Small intestine (tissue), 7 donors: ENCODE measurements around the gene ATP8B3. TPM values are rescaled to one million over a fixed set of nuclear protein-coding genes. Genes with fewer than 3 reads are reported as not detected.
"Not testable (repeated sequence)": the region's sequence is repeated elsewhere in the genome, so short reads cannot be mapped to it uniquely, and the experiment has no call there.

Experiments
- DNase-seq, 2 donors: peaks; one replicate each; pipeline versions ENCODE4 v3.0.0 to v3.0.0-alpha.2; 2013
- FAIRE-seq: peaks from 2 replicates; lab custom pipeline; 2012; peaks lifted over from hg19 to GRCh38; lab: Jason Lieb, UNC
- H3K27ac ChIP-seq, 3 donors: one replicate each; pipeline ENCODE4 v1.5.1; 2013; ENCODE audit warnings: low read length in 2 of 3, mild to moderate bottlenecking in 2 of 3, control low read depth in 1 of 3, inconsistent platforms in 1 of 3, low read depth in 1 of 3, moderate library complexity in 1 of 3
- H3K27me3 ChIP-seq, 3 donors: one replicate each; pipeline ENCODE4 v1.6.1; 2013; ENCODE audit warnings: low read length in 3 of 3, inconsistent platforms in 1 of 3; ENCODE audit not compliant: control insufficient read depth in 3 of 3, insufficient read depth in 3 of 3
- H3K36me3 ChIP-seq, 3 donors: one replicate each; pipeline ENCODE4 v1.6.1; 2013; ENCODE audit warnings: low read length in 3 of 3, inconsistent platforms in 1 of 3, low read depth in 1 of 3, mild to moderate bottlenecking in 1 of 3, moderate library complexity in 1 of 3; ENCODE audit not compliant: control insufficient read depth in 3 of 3, insufficient read depth in 2 of 3
- H3K4me1 ChIP-seq, 3 donors: one replicate each; pipeline ENCODE4 v1.6.1; 2013; ENCODE audit warnings: low read length in 2 of 3, inconsistent platforms in 1 of 3, low read depth in 1 of 3, mild to moderate bottlenecking in 1 of 3, moderate library complexity in 1 of 3; ENCODE audit not compliant: control insufficient read depth in 3 of 3, insufficient read depth in 2 of 3
- H3K4me3 ChIP-seq, 3 donors: one replicate each; pipeline ENCODE4 v1.5.1; 2013; ENCODE audit warnings: low read length in 3 of 3, control low read depth in 1 of 3, inconsistent platforms in 1 of 3, low read depth in 1 of 3, mild to moderate bottlenecking in 1 of 3, moderate library complexity in 1 of 3
- H3K9me3 ChIP-seq, 2 donors: one replicate each; pipeline ENCODE4 v1.6.1; 2013; ENCODE audit warnings: low read depth in 1 of 2, low read length in 1 of 2; ENCODE audit not compliant: control insufficient read depth in 2 of 2, insufficient read depth in 1 of 2
- WGBS, 3 donors: extraction: QIAGEN DNeasy Blood & Tissue Kit; methylation state at CpG; one replicate each; pipeline ENCODE4 v1.1.7; 2013; 5-methylcytosine and 5-hydroxymethylcytosine counted together
- polyA plus RNA-seq, 4 donors: library from polyadenylated mRNA; stranded (reverse) in 3 of 4; unstranded in 1 of 4; fragments of 200-250 nt in 3 of 4; fragments of 120-200 nt in 1 of 4; gene quantifications; one replicate each; pipeline versions ENCODE4 v1.2.1 to v1.2.3, GENCODE V29; 2013
- donor health status: healthy with polysubstance abuse.
- donor health status: control.
- donor health status: control.
- donor health status: Bipolar disorder and iron deficiency.
- donor health status: healthy.

The ATP8B3 gene
- polyA plus RNA-seq, 4 donors = 0.45 to 0.52 (median 0.47) TPM; not detected in 1

DNA sequence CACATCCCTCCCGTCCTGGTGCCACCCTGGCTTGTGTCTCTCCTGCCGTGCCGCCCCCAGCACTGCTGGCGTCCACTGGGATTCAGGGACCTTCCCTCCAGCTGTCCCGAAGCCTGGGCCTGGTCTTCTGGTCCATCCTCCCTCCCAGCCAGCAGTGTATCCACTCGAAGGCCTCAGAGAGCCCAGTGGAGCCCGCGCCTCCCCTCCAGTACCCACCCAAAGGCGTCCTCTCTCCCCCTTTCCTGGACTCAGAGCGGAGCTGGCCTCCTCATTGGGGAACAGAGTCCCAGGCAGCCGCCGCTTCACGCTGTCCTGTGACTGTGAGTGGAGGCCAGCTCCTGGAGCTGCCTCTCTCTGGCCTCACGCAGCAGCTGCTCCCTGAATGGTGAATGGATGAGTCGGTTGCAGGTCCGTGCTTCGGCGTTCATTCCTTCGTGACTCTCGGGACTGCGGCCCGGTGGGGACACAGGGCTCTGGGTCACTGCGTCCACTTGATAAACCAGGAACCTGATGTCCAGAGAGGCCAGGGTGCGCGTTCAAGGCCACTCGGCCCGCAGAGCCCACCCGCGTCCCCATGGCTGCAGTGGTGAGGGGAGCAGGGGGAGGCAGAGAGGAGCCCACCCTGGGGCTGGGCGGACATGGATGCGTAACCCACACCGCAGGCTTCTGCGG is 46.7 kb downstream of the ATP8B3 start:
- peaks cover 0 to 4% of the 10 kb centered on the region in 2 donors for H3K9me3 ChIP-seq
- no peak for FAIRE-seq
- 12 to 21% (median 19%) methylated on average over 32 to 33 of the region's 33 CpGs for WGBS, 3 donors

DNA sequence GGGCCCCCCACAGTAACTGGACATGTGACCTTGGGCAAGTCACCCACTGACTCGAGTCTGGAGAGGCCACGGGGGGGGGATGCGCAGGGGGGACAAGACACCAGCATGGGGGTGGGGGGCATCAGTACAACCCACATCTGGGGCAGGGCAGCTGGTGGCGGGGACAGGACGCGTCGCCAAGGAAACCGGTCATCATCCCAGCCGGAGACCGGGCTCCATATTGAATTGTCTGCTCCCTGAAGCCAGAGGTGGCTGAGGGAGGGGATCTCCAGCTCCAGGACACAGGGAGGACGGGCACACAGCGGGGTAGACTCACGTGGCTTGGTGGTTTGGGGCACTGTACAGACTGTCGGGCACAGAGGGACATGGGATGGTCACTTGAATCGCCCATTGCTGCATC is 47.3 kb downstream of the ATP8B3 start:
- no peak for FAIRE-seq
- WGBS, 3 donors = 10 to 17% (median 11%) methylated on average over 12 to 15 of the region's 15 CpGs
- H3K27me3 ChIP-seq = peaks cover 27 to 98% (median 68%) of the 10 kb centered on the region in 3 donors

More for the DNA sequence above, 46.7 kb downstream of the ATP8B3 start:
- Histone ChIP-seq H3K4me1 (no peaks in the 10 kb centered on the region), H3K27me3 (peaks cover 27 to 98% (median 63%) of the 10 kb centered on the region in 3 donors), H3K27ac (no peak overlapping the region), H3K36me3 (no peaks in the 10 kb centered on the region), H3K4me3 (no peak overlapping the region)
- DNase-seq = no peak

DNA sequence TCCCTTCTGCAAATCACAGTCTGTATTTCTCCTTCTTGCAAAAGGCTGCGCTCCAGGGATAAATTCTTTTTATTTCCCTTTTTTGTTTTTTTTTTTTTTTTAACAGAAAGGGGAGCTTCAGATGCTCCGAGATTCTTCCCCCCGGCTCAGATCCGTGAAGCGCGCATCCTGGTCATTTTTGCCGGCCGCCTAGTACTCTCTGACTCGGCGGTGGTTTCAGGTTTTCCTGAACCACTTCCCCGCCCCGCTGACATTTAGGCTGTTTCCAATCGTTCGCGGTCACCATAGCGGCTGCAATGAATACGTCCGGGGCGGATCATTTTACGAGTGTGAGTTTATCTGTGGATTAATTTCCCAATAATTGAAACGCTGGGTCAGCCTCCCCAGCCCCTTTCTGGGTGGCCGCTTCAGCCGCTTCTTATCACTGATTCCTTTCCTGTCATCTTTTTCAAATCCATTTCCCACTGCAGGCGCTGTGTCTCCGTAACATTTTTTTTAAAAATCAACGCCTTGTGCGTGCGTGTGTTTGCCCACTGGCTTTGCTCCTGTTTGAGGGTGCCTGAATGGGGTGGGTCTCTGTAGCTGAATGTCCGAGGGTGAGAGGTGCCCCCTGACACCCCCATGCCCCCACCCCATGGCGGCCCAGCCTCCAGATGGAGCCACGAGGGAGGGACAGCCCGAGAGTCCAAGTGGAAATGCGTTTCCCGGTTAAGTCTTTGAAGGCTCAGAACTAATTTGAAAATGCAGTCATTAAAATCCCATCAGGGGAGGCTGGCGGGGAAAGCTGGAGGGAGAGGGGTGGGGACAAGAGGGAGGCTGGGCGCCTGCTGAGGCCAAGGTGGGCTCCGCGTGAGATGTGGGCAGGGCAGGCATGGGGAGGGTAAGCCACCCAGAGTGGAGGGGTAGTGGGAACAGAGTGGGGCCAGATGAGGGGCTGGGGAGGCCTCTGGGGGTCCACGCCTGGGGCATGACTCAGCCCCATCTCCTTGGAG is 48.1 kb downstream of the ATP8B3 start:
- FAIRE-seq = no peak
- 9 to 15% (median 10%) methylated on average over 38 to 39 of the region's 39 CpGs for whole genome bisulfite sequencing, 3 donors
- Histone ChIP-seq H3K4me1 (no peaks in the 10 kb centered on the region), H3K27ac (no peak overlapping the region), H3K9me3 (no peaks in the 10 kb centered on the region), H3K4me3 (no peak overlapping the region), H3K27me3 (peaks cover 27 to 98% (median 64%) of the 10 kb centered on the region in 3 donors), H3K36me3 (no peaks in the 10 kb centered on the region)
- no peak for DNase-seq

More for the DNA sequence above, 47.3 kb downstream of the ATP8B3 start:
- no peak overlapping the region for H3K27ac ChIP-seq
- no peak for DNase-seq
- no peaks in the 10 kb centered on the region for H3K36me3 ChIP-seq
- H3K9me3 ChIP-seq = no peaks in the 10 kb centered on the region
- H3K4me3 ChIP-seq = no peak overlapping the region
- H3K4me1 ChIP-seq = no peaks in the 10 kb centered on the region

DNA sequence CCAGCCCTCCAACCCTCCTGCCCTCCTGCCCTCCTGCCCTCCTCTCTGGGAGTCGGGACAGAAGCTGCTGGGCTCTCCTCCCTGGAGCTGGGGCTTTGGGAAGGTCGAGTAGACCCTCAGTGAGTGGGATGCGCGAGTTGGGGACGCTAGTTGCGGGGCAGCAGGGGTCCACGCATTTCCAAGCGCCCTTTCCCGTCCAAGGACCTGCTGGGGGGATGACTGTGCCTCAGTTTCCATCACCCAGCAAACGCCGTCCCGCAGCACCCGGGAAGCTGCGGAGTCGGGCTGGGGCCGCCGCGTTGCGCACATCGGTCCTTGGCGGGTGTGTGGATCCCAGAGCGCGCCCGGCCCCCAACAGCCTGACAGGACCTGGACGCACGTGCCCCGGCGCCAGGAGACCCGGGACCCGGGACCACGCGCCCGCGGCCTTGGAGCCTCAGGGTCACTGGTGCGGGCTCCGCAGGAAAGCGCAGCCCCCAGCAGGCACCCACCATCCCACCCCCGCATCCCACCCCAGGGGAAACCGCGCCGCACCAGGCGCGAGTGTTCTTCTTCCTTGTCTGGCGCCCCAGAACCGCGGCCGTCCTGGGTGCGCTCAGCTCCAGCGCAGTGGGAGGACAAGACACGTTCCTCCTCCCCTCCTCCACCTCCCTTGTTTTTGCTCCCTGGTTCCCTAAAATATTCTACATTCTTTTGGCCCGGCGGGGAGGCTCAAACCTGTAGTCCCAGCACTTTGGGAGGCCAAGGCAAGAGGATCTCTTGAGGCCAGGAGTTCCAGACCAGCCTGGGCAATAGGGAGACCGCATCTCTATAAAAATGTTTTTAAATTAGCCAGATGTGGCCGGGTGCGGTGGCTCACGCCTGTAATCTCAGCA is 49.6 kb downstream of the ATP8B3 start:
- DNase-seq (no peak), FAIRE-seq (no peak)
- WGBS, 3 donors = 7 to 13% (median 9%) methylated on average over 48 to 56 of the region's 56 CpGs
- H3K27me3 ChIP-seq = peaks cover 27 to 97% (median 64%) of the 10 kb centered on the region in 3 donors
- no peak overlapping the region for H3K27ac ChIP-seq
- H3K4me1 ChIP-seq = no peaks in the 10 kb centered on the region
- H3K36me3 ChIP-seq = no peaks in the 10 kb centered on the region
- no peaks in the 10 kb centered on the region for H3K9me3 ChIP-seq
- no peak overlapping the region for H3K4me3 ChIP-seq

DNA sequence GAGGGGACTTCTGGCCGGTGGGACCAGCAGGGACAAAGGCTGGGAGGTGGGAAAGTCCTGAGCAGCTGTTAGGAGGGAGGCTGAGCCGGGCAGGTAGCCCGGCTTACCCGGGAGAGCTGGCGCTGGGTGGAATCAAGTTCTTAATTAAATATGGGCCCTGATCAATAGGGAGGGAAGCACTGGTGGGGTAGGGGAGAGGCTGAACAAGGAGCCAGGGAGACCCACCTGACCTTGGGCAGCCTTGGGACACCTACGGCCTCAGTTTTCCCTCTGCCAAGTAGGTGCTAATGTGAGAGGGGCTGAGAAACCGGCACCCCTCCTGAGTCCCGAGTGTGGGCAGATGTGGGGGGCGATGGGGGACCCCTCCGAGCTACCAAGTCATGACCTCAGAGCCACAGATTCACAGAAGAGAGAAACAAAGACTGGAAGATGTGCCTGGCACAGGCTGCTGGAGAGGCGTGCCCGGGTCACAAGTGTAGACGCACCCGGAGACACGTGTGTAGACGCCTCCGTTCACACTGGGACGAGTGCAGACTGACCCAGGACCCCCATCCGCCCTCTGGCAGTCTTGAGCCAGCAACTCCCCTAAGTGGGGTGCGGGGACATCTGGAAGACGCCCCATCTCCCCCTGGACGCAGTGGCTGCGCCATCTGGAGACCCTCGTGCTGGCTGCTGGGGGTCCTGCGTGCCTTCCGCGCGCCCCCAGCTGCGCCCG is 50.4 kb downstream of the ATP8B3 start:
- peaks cover 31 to 97% (median 66%) of the 10 kb centered on the region in 3 donors for H3K27me3 ChIP-seq
- 6 to 8% (median 7%) methylated on average over 30 of the region's 30 CpGs for WGBS, 3 donors
- DNase-seq (no peak), FAIRE-seq (no peak)
- H3K36me3 ChIP-seq = no peaks in the 10 kb centered on the region
- no peak overlapping the region for H3K4me3 ChIP-seq
- H3K4me1 ChIP-seq = no peaks in the 10 kb centered on the region
- H3K27ac ChIP-seq = no peak overlapping the region
- H3K9me3 ChIP-seq = no peaks in the 10 kb centered on the region

DNA sequence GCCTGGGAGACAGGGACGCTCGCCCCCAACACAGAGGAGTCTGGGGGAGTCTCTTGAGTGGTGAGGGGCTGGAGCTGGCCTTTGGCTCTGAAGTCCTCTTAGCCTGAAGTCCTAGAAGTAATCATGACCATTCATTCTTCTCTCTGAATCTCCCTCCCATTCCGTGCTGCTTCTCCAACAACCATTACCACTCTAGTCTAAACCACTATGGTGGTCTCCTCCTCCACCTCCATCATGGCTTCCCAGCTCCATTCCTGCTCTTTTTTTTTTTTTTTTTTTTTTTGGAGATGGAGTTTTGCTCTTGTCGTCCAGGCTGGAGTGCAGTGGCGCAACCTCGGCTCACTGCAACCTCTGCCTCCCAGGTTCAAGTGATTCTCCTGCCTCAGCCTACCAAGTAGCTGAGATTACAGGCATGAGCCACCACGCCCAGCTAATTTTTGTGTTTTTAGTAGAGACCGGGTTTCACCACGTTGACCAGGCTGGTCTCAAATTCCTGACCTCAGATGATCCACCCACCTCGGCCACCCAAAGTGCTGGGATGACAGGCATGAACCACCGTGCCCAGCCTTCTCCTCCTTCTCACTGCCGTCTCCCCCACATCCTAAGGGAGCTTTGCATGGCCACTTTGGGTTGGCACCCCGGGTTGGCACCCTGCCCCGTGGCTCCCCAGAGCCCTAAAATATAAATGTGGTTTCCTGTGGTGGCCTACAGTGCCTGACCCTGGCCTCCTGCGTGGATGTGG is 51.1 kb downstream of the ATP8B3 start:
- H3K9me3 ChIP-seq, FAIRE-seq, H3K4me1 ChIP-seq, H3K36me3 ChIP-seq, H3K27ac ChIP-seq, H3K4me3 ChIP-seq, DNase-seq: not testable (repeated sequence)
- peaks cover 25 to 97% (median 64%) of the 10 kb centered on the region in 3 donors for H3K27me3 ChIP-seq
- WGBS, 3 donors = 11 to 18% (median 16%) methylated on average over 13 to 15 of the region's 15 CpGs

DNA sequence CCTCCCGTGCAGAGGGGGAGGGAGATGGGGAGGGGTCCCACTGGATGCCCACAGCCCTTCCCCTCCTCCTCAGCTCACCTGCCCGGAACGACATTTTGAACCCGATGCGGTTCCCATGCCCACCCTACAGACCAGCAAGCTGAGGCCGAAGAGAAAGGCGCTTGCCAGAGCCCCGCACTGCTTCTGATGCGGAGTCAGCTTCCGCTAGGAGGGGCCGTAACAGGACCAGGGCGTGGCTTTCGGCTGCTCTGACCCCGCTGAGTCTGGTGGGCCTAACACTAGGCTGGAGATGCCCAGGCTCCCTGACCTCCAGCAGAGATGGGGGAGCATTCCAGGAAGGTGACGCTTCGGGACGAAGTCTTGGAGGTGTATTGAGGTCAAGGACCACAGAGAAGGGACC is 52.1 kb downstream of the ATP8B3 start:
- H3K4me3 ChIP-seq = no peak overlapping the region
- DNase-seq (no peak), FAIRE-seq (no peak)
- H3K27ac ChIP-seq = no peak overlapping the region
- 7 to 9% (median 8%) methylated on average over 13 to 17 of the region's 17 CpGs for WGBS, 3 donors
- no peaks in the 10 kb centered on the region for H3K9me3 ChIP-seq
- no peaks in the 10 kb centered on the region for H3K36me3 ChIP-seq
- no peaks in the 10 kb centered on the region for H3K4me1 ChIP-seq
- peaks cover 30 to 97% (median 59%) of the 10 kb centered on the region in 3 donors for H3K27me3 ChIP-seq
